ENCODE measurements around the gene STIP1. TPM values are rescaled to one million over a fixed set of nuclear protein-coding genes. Genes with fewer than 3 reads are reported as not detected.

STIP1 gene
- polyA plus RNA-seq, 2 donors = 60.0 to 69.4 TPM

GRCh38 chr11:64247729-64248531 lies 62.0 kb downstream of the STIP1 start:
- WGBS, 2 donors = 36 to 47% methylated on average over 29 to 31 of the region's 31 CpGs
- Histone ChIP-seq H3K36me3 (ENCODE audit: control insufficient read depth in 2 of 2, insufficient read depth in 2 of 2, low read length in 1 of 2) (peaks cover 0 to 11% of the 10 kb centered on the region in 2 donors), H3K4me3 (ENCODE audit: low read depth in 1 of 2, low read length in 2 of 2) (peak overlapping the region; percentile 51 to 69), H3K4me1 (ENCODE audit: control insufficient read depth in 2 of 2, insufficient read depth in 2 of 2, low read length in 1 of 2) (peaks cover 10 to 17% of the 10 kb centered on the region in 2 donors), H3K27me3 (ENCODE audit: control insufficient read depth in 1 of 2, insufficient read depth in 2 of 2, low read length in 2 of 2) (no peaks in the 10 kb centered on the region), H3K9me3 (ENCODE audit: control insufficient read depth in 2 of 2, insufficient read depth in 1 of 2, low read depth in 1 of 2, low read length in 1 of 2) (no peaks in the 10 kb centered on the region), H3K27ac (ENCODE audit: low read depth in 2 of 2, low read length in 1 of 2) (peak overlapping the region; percentile 97 to 98)

- Histone ChIP-seq H3K27me3 (ENCODE audit: control insufficient read depth in 1 of 2, insufficient read depth in 2 of 2, low read length in 2 of 2) (no peaks in the 10 kb centered on the region), H3K9me3 (ENCODE audit: control insufficient read depth in 2 of 2, insufficient read depth in 1 of 2, low read depth in 1 of 2, low read length in 1 of 2) (no peaks in the 10 kb centered on the region), H3K36me3 (ENCODE audit: control insufficient read depth in 2 of 2, insufficient read depth in 2 of 2, low read length in 1 of 2) (peaks cover 0 to 5% of the 10 kb centered on the region in 2 donors), H3K4me3 (ENCODE audit: low read depth in 1 of 2, low read length in 2 of 2) (no peak overlapping the region), H3K4me1 (ENCODE audit: control insufficient read depth in 2 of 2, insufficient read depth in 2 of 2, low read length in 1 of 2) (peaks cover 6 to 17% of the 10 kb centered on the region in 2 donors), H3K27ac (ENCODE audit: low read depth in 2 of 2, low read length in 1 of 2) (no peak overlapping the region)
- WGBS, 2 donors = 73 to 76% methylated on average over 7 of the region's 7 CpGs
Observed at GRCh38 chr11:64248578-64248977, 62.6 kb downstream of the STIP1 start.

GRCh38 chr11:64249038-64249437 lies 63.1 kb downstream of the STIP1 start:
- H3K9me3 ChIP-seq (ENCODE audit: control insufficient read depth in 2 of 2, insufficient read depth in 1 of 2, low read depth in 1 of 2, low read length in 1 of 2) = no peaks in the 10 kb centered on the region
- H3K4me3 ChIP-seq (ENCODE audit: low read depth in 1 of 2, low read length in 2 of 2) = no peak overlapping the region
- H3K27ac ChIP-seq (ENCODE audit: low read depth in 2 of 2, low read length in 1 of 2) = no peak overlapping the region
- peaks cover 6 to 16% of the 10 kb centered on the region in 2 donors for H3K4me1 ChIP-seq (ENCODE audit: control insufficient read depth in 2 of 2, insufficient read depth in 2 of 2, low read length in 1 of 2)
- H3K27me3 ChIP-seq (ENCODE audit: control insufficient read depth in 1 of 2, insufficient read depth in 2 of 2, low read length in 2 of 2) = no peaks in the 10 kb centered on the region
- WGBS, 2 donors = 94 to 95% methylated on average over 4 of the region's 4 CpGs
- peaks cover 0 to 4% of the 10 kb centered on the region in 2 donors for H3K36me3 ChIP-seq (ENCODE audit: control insufficient read depth in 2 of 2, insufficient read depth in 2 of 2, low read length in 1 of 2)

GRCh38 chr11:64249563-64250414 lies 63.8 kb downstream of the STIP1 start:
- H3K27ac ChIP-seq (ENCODE audit: low read depth in 2 of 2, low read length in 1 of 2) = no peak overlapping the region
- WGBS, 2 donors = 86 to 88% methylated on average over 8 of the region's 8 CpGs
- H3K36me3 ChIP-seq (ENCODE audit: control insufficient read depth in 2 of 2, insufficient read depth in 2 of 2, low read length in 1 of 2) = peaks cover 0 to 7% of the 10 kb centered on the region in 2 donors
- H3K4me3 ChIP-seq (ENCODE audit: low read depth in 1 of 2, low read length in 2 of 2) = no peak overlapping the region
- H3K4me1 ChIP-seq (ENCODE audit: control insufficient read depth in 2 of 2, insufficient read depth in 2 of 2, low read length in 1 of 2) = peaks cover 6 to 14% of the 10 kb centered on the region in 2 donors
- H3K27me3 ChIP-seq (ENCODE audit: control insufficient read depth in 1 of 2, insufficient read depth in 2 of 2, low read length in 2 of 2) = no peaks in the 10 kb centered on the region
- H3K9me3 ChIP-seq (ENCODE audit: control insufficient read depth in 2 of 2, insufficient read depth in 1 of 2, low read depth in 1 of 2, low read length in 1 of 2) = no peaks in the 10 kb centered on the region

GRCh38 chr11:64250415-64251015 lies 64.5 kb downstream of the STIP1 start:
- WGBS, 2 donors = 21 to 23% methylated on average over 12 to 13 of the region's 13 CpGs
- Histone ChIP-seq H3K36me3 (ENCODE audit: control insufficient read depth in 2 of 2, insufficient read depth in 2 of 2, low read length in 1 of 2) (peaks cover 0 to 12% of the 10 kb centered on the region in 2 donors), H3K4me3 (ENCODE audit: low read depth in 1 of 2, low read length in 2 of 2) (peak overlapping the region; percentile 52 to 85), H3K4me1 (ENCODE audit: control insufficient read depth in 2 of 2, insufficient read depth in 2 of 2, low read length in 1 of 2) (peaks cover 6 to 14% of the 10 kb centered on the region in 2 donors), H3K27ac (ENCODE audit: low read depth in 2 of 2, low read length in 1 of 2) (no peak overlapping the region), H3K27me3 (ENCODE audit: control insufficient read depth in 1 of 2, insufficient read depth in 2 of 2, low read length in 2 of 2) (no peaks in the 10 kb centered on the region), H3K9me3 (ENCODE audit: control insufficient read depth in 2 of 2, insufficient read depth in 1 of 2, low read depth in 1 of 2, low read length in 1 of 2) (no peaks in the 10 kb centered on the region)

- Histone ChIP-seq H3K9me3 (ENCODE audit: control insufficient read depth in 2 of 2, insufficient read depth in 1 of 2, low read depth in 1 of 2, low read length in 1 of 2) (no peaks in the 10 kb centered on the region), H3K4me1 (ENCODE audit: control insufficient read depth in 2 of 2, insufficient read depth in 2 of 2, low read length in 1 of 2) (peaks cover 6 to 14% of the 10 kb centered on the region in 2 donors), H3K36me3 (ENCODE audit: control insufficient read depth in 2 of 2, insufficient read depth in 2 of 2, low read length in 1 of 2) (peaks cover 0 to 18% of the 10 kb centered on the region in 2 donors), H3K4me3 (ENCODE audit: low read depth in 1 of 2, low read length in 2 of 2) (peak within 1 kb of the TSS; percentile 75 to 85), H3K27ac (ENCODE audit: low read depth in 2 of 2, low read length in 1 of 2) (peak within 1 kb of the TSS; percentile 64 to 84), H3K27me3 (ENCODE audit: control insufficient read depth in 1 of 2, insufficient read depth in 2 of 2, low read length in 2 of 2) (no peaks in the 10 kb centered on the region)
- WGBS, 2 donors = 1% methylated on average over 66 to 75 of the region's 75 CpGs
Observed at GRCh38 chr11:64251016-64251752, 65.2 kb downstream of the STIP1 start, which contains the start of gene PLCB3. PLCB3 (plus strand) TSS chr11:64251530; CDS start chr11:64251650, 120 bp downstream.

- peaks cover 3 to 23% of the 10 kb centered on the region in 2 donors for H3K36me3 ChIP-seq (ENCODE audit: control insufficient read depth in 2 of 2, insufficient read depth in 2 of 2, low read length in 1 of 2)
- peak overlapping the region; percentile 64 to 84 for H3K27ac ChIP-seq (ENCODE audit: low read depth in 2 of 2, low read length in 1 of 2)
- peak overlapping the region; percentile 75 to 85 for H3K4me3 ChIP-seq (ENCODE audit: low read depth in 1 of 2, low read length in 2 of 2)
- no peaks in the 10 kb centered on the region for H3K27me3 ChIP-seq (ENCODE audit: control insufficient read depth in 1 of 2, insufficient read depth in 2 of 2, low read length in 2 of 2)
- 0 to 1% methylated on average over 18 of the region's 18 CpGs for WGBS, 2 donors
- H3K4me1 ChIP-seq (ENCODE audit: control insufficient read depth in 2 of 2, insufficient read depth in 2 of 2, low read length in 1 of 2) = peaks cover 6 to 14% of the 10 kb centered on the region in 2 donors
- no peaks in the 10 kb centered on the region for H3K9me3 ChIP-seq (ENCODE audit: control insufficient read depth in 2 of 2, insufficient read depth in 1 of 2, low read depth in 1 of 2, low read length in 1 of 2)
Observed at GRCh38 chr11:64251753-64252002, 65.7 kb downstream of the STIP1 start.

GRCh38 chr11:64252003-64252872 lies 66.3 kb downstream of the STIP1 start:
- Histone ChIP-seq H3K4me1 (ENCODE audit: control insufficient read depth in 2 of 2, insufficient read depth in 2 of 2, low read length in 1 of 2) (peaks cover 6 to 14% of the 10 kb centered on the region in 2 donors), H3K4me3 (ENCODE audit: low read depth in 1 of 2, low read length in 2 of 2) (peak overlapping the region; percentile 75 to 85), H3K27ac (ENCODE audit: low read depth in 2 of 2, low read length in 1 of 2) (peak overlapping the region; percentile 64 to 84), H3K36me3 (ENCODE audit: control insufficient read depth in 2 of 2, insufficient read depth in 2 of 2, low read length in 1 of 2) (peaks cover 4 to 24% of the 10 kb centered on the region in 2 donors), H3K27me3 (ENCODE audit: control insufficient read depth in 1 of 2, insufficient read depth in 2 of 2, low read length in 2 of 2) (no peaks in the 10 kb centered on the region), H3K9me3 (ENCODE audit: control insufficient read depth in 2 of 2, insufficient read depth in 1 of 2, low read depth in 1 of 2, low read length in 1 of 2) (no peaks in the 10 kb centered on the region)
- 5% methylated on average over 23 of the region's 23 CpGs for WGBS, 2 donors

Measured in esophagus (tissue), 2 donors.